ENCODE data around the gene RAD50.

Gene RAD50

DNA sequence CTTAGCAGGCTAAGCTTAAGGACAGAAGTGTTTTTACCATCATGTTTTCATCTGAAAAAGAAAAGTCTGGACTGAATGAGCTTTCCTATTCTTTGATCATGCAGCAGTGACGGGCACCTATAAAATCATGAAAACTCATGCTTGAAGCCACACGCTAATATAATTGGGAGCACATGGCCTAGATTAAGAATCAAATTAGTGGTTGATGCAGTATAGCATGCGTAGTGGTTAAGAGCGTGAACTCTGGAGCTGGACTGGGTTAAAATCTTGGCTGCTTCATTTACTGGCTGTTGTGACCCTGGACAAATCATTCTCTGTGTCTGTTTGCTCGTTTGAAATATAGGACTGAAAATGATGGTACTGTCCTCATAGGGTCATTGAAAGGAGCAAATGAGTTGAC lies 51.3 kb downstream of the RAD50 start:
- no peak overlapping the region for H3K4me2 ChIP-seq (ENCODE audit: low read depth, low read length, poor library complexity, severe bottlenecking)
- H3K9me2 ChIP-seq (replicated peaks; ENCODE audit: insufficient read depth, low read length) = no peaks in the 10 kb centered on the region
- H3F3A ChIP-seq (ENCODE audit: insufficient read depth) = no peaks in the 10 kb centered on the region
- H3K27me3 ChIP-seq (ENCODE audit: low read length) = no peaks in the 10 kb centered on the region
- TF ChIP-seq, protein P1, sequence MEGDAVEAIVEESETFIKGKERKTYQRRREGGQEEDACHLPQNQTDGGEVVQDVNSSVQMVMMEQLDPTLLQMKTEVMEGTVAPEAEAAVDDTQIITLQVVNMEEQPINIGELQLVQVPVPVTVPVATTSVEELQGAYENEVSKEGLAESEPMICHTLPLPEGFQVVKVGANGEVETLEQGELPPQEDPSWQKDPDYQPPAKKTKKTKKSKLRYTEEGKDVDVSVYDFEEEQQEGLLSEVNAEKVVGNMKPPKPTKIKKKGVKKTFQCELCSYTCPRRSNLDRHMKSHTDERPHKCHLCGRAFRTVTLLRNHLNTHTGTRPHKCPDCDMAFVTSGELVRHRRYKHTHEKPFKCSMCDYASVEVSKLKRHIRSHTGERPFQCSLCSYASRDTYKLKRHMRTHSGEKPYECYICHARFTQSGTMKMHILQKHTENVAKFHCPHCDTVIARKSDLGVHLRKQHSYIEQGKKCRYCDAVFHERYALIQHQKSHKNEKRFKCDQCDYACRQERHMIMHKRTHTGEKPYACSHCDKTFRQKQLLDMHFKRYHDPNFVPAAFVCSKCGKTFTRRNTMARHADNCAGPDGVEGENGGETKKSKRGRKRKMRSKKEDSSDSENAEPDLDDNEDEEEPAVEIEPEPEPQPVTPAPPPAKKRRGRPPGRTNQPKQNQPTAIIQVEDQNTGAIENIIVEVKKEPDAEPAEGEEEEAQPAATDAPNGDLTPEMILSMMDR (IDR thresholded peaks at IDR 0.05; ENCODE audit: insufficient read depth, low read length, poor library complexity, severe bottlenecking) = no peak
- no peak for TF ChIP-seq EZH2phosphoT487 (conservative IDR thresholded peaks at IDR 0.05; ENCODE audit: low read length)
- no peak overlapping the region for H3K9ac ChIP-seq (ENCODE audit: low read length)
- peaks cover 44% of the 10 kb centered on the region; the same call in 1 of the 2 replicates for H3K36me3 ChIP-seq (ENCODE audit: low read length)
- no peaks in the 10 kb centered on the region for H3K79me2 ChIP-seq (ENCODE audit: insufficient read depth, low read length)
- no peaks in the 10 kb centered on the region for H3K9me3 ChIP-seq (ENCODE audit: insufficient read depth, low read length)
- H3K27ac ChIP-seq (ENCODE audit: low read depth, low read length) = no peak overlapping the region
- no peak overlapping the region for H3K4me3 ChIP-seq (ENCODE audit: insufficient read depth, low read length, poor library complexity, severe bottlenecking)
- H4K20me1 ChIP-seq (ENCODE audit: low read depth, low read length) = no peaks in the 10 kb centered on the region
- no peak overlapping the region for H2AFZ ChIP-seq (ENCODE audit: low read depth, low read length, severe bottlenecking)

DNA sequence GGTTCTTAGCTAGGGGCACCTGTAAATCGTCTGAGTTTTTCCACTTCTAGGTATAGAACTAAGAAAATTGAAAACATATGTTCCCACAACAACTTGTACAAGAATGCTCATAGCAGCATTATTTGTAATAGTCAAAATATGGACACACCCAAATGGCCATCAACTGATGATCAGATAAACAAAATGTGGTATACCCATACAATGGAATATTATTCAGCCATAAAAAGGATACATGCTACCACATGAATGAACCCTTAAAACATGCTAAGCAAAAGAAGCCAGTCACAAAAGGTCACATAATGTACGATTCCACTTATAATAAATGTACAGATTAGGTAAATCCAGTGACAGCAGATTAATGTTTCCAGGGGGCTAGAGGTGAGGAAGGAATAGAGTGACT lies 55.2 kb downstream of the RAD50 start:
- no peaks in the 10 kb centered on the region for H3F3A ChIP-seq (ENCODE audit: insufficient read depth)
- no peaks in the 10 kb centered on the region for H3K9me2 ChIP-seq (replicated peaks; ENCODE audit: insufficient read depth, low read length)
- no peak overlapping the region for H3K9ac ChIP-seq (ENCODE audit: low read length)
- H3K27ac ChIP-seq (ENCODE audit: low read depth, low read length) = no peak overlapping the region
- H3K4me2 ChIP-seq (ENCODE audit: low read depth, low read length, poor library complexity, severe bottlenecking) = no peak overlapping the region
- H3K9me3 ChIP-seq (ENCODE audit: insufficient read depth, low read length) = no peaks in the 10 kb centered on the region
- H4K20me1 ChIP-seq (ENCODE audit: low read depth, low read length) = no peaks in the 10 kb centered on the region
- H3K27me3 ChIP-seq (ENCODE audit: low read length) = no peaks in the 10 kb centered on the region
- TF ChIP-seq EZH2phosphoT487 (conservative IDR thresholded peaks at IDR 0.05; ENCODE audit: low read length) = no peak
- TF ChIP-seq, protein P1 (IDR thresholded peaks at IDR 0.05; ENCODE audit: insufficient read depth, low read length, poor library complexity, severe bottlenecking) = no peak
- no peak overlapping the region for H3K4me3 ChIP-seq (ENCODE audit: insufficient read depth, low read length, poor library complexity, severe bottlenecking)
- no peaks in the 10 kb centered on the region for H3K79me2 ChIP-seq (ENCODE audit: insufficient read depth, low read length)
- peaks cover 55% of the 10 kb centered on the region; the same call in 1 of the 2 replicates for H3K36me3 ChIP-seq (ENCODE audit: low read length)
- no peak overlapping the region for H2AFZ ChIP-seq (ENCODE audit: low read depth, low read length, severe bottlenecking)

DNA sequence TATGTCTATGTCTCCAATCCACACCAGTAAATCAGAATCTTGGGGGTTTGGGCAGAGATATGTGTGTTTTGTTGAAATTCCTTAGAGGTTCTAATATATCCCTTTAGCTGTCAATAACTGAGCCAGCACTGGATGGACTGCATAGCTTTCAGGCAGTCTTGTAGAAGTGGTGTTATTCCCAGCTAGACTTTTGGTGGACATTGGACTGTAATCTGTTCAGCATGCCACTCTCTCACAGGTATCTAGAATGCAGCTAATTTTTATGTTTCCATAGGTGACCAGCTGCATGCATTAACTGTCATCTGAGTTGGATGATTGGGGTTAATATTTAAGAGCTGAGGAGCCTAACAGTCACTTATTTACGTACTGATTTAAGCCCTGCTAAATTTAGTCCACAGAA lies 56.1 kb downstream of the RAD50 start:
- no peak overlapping the region for H2AFZ ChIP-seq (ENCODE audit: low read depth, low read length, severe bottlenecking)
- no peaks in the 10 kb centered on the region for H3K79me2 ChIP-seq (ENCODE audit: insufficient read depth, low read length)
- no peak overlapping the region for H3K4me3 ChIP-seq (ENCODE audit: insufficient read depth, low read length, poor library complexity, severe bottlenecking)
- H3K4me2 ChIP-seq (ENCODE audit: low read depth, low read length, poor library complexity, severe bottlenecking) = no peak overlapping the region
- H3K27ac ChIP-seq (ENCODE audit: low read depth, low read length) = no peak overlapping the region
- H3K9me2 ChIP-seq (replicated peaks; ENCODE audit: insufficient read depth, low read length) = no peaks in the 10 kb centered on the region
- TF ChIP-seq EZH2phosphoT487 (conservative IDR thresholded peaks at IDR 0.05; ENCODE audit: low read length) = no peak
- TF ChIP-seq, protein P1 (IDR thresholded peaks at IDR 0.05; ENCODE audit: insufficient read depth, low read length, poor library complexity, severe bottlenecking) = no peak
- no peaks in the 10 kb centered on the region for H3K9me3 ChIP-seq (ENCODE audit: insufficient read depth, low read length)
- no peaks in the 10 kb centered on the region for H4K20me1 ChIP-seq (ENCODE audit: low read depth, low read length)
- no peaks in the 10 kb centered on the region for H3K27me3 ChIP-seq (ENCODE audit: low read length)
- peaks cover 60% of the 10 kb centered on the region; the same call in 1 of the 2 replicates for H3K36me3 ChIP-seq (ENCODE audit: low read length)
- no peak overlapping the region for H3K9ac ChIP-seq (ENCODE audit: low read length)
- no peaks in the 10 kb centered on the region for H3F3A ChIP-seq (ENCODE audit: insufficient read depth)

All from SU-DHL-6 (cell line).